ENCODE measurements around the gene DYNLL2. TPM values are rescaled to one million over a fixed set of nuclear protein-coding genes. Genes with fewer than 3 reads are reported as not detected.
A peak's percentile ranks its signal among the peaks of the same experiment; 100 is the strongest.
"Not testable (repeated sequence)": the region's sequence is repeated elsewhere in the genome, so short reads cannot be mapped to it uniquely, and the experiment has no call there.

Gene DYNLL2
- polyA plus RNA-seq, 2 of the 4 experiments (the other 2 are of a cell fraction), result 19.6 to 33.7 TPM

DNA sequence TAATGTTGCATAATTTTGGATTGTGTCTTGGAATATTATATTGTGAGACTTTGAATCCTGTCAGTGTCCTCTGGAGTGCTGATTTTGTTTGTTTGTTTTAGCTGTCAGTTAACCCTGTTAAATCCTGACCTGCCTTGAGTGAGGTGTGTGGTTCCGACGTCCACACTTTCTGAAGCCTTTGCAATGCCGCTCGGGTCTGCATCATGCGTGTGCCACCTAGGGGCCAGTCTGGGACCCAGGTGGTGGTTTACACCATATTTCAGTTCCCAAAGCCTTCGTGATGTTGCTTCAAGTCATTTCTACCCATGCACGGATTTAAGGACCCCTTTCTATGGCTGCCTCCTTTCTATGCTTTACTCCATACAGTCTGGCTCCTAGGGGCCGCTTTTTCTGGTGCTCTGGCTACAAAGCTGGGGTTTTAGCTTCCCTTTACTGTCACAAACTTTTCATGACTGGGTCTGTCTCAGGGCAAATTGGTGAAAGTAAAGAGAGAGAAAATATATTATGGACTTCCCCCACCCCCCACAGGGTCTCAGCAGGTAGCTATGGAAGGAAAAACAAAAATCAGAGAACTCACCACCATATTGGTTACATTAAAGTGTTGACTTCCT lies 53.6 kb downstream of the DYNLL2 start:
- POLR2A ChIA-PET, result no interaction called here
- Histone ChIP-seq H3K4me2 (no peak overlapping the region), H3K9me3 (peaks cover 3% of the 10 kb centered on the region; the same call in 1 of the 3 replicates), H3K27ac (no peak overlapping the region), H3K4me1 (no peaks in the 10 kb centered on the region), H3K4me3 (no peak overlapping the region)
- FAIRE-seq (peak; percentile 84), DNase-seq (ENCODE audit: low read depth in 1 of 2, low spot score in 1 of 2) (peak; percentile 53 to 57), ATAC-seq (peak; percentile 94 to 96)
- CTCF ChIA-PET, result interaction anchor here (0.6 to 3.1 kb wide), 21 partner anchors 9 to 1030 kb away, joined by 3 to 21 read pairs (median 3); no protein-coding TSS in a partner anchor
- WGBS (ENCODE audit: missing lambda C conversion rate), result 2% methylated on average over 8 of the region's 8 CpGs
- TF ChIP-seq EP300 (IDR thresholded peaks at IDR 0.05) (no peak), BHLHE40 (IDR thresholded peaks at IDR 0.05; ENCODE audit: low read depth, low read length) (no peak), RAD21 (conservative IDR thresholded peaks at IDR 0.05 in 1 of 2, IDR thresholded peaks at IDR 0.05 in 1 of 2) (peak; percentile 55 to 69), CTCF (IDR thresholded peaks at IDR 0.05) (peak; percentile 61), ZFP36 (IDR thresholded peaks at IDR 0.05; ENCODE audit: borderline replicate concordance, partially characterized antibody) (no peak), SMC3 (IDR thresholded peaks at IDR 0.05) (peak; percentile 22; the same call in 1 of the 3 replicates), RFX5 (IDR thresholded peaks at IDR 0.05) (no peak)

DNA sequence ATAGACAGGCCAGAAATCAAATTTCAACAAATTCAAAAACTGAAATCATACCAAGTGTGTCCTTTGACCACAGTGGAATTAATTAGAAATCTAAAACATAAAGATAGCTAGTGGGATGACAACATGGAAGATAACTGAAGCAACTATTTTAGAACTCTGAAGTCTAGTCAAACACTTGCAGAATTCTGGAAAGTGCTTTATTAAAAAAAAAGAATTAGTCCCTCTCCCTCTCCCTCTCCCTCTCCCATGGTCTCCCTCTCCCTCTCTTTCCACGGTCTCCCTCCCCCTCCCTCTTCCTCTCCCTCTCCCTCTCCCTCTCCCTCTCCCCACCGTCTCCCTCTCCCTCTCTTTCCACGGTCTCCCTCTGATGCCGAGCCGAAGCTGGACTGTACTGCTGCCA lies 58.3 kb downstream of the DYNLL2 start:
- ChIA-PET CTCF (interaction anchor here (1.3 kb wide), 1 partner anchor 108 kb away, joined by 4 read pairs; no protein-coding TSS in a partner anchor), POLR2A (no interaction called here)
- no peak overlapping the region for H3K4me3 ChIP-seq
- H3K9me3 ChIP-seq, result peaks cover 30% of the 10 kb centered on the region
- no peak for TF ChIP-seq KDM5A (IDR thresholded peaks at IDR 0.05)
- TF ChIP-seq HOXB13 (CRISPR knock-in tag; IDR thresholded peaks at IDR 0.05; ENCODE audit: low read depth), result no peak
- TF ChIP-seq NFE2L2 (conservative IDR thresholded peaks at IDR 0.05; ENCODE audit: low read length), result no peak
- TF ChIP-seq HOXB5 (CRISPR knock-in tag; IDR thresholded peaks at IDR 0.05), result no peak
- no peak for TF ChIP-seq BHLHE40 (IDR thresholded peaks at IDR 0.05; ENCODE audit: low read depth, low read length)
- no peak for TF ChIP-seq MAZ (IDR thresholded peaks at IDR 0.05; ENCODE audit: borderline replicate concordance, low read depth, low read length)
- no peak for TF ChIP-seq RARB (CRISPR knock-in tag; IDR thresholded peaks at IDR 0.05)
- TF ChIP-seq PHF8 (IDR thresholded peaks at IDR 0.05; ENCODE audit: borderline replicate concordance, low read depth), result no peak
- TF ChIP-seq ATOH8 (CRISPR knock-in tag; IDR thresholded peaks at IDR 0.05; ENCODE audit: low read depth), result no peak
- TF ChIP-seq EP300 (IDR thresholded peaks at IDR 0.05), result no peak
- TF ChIP-seq, protein P1, sequence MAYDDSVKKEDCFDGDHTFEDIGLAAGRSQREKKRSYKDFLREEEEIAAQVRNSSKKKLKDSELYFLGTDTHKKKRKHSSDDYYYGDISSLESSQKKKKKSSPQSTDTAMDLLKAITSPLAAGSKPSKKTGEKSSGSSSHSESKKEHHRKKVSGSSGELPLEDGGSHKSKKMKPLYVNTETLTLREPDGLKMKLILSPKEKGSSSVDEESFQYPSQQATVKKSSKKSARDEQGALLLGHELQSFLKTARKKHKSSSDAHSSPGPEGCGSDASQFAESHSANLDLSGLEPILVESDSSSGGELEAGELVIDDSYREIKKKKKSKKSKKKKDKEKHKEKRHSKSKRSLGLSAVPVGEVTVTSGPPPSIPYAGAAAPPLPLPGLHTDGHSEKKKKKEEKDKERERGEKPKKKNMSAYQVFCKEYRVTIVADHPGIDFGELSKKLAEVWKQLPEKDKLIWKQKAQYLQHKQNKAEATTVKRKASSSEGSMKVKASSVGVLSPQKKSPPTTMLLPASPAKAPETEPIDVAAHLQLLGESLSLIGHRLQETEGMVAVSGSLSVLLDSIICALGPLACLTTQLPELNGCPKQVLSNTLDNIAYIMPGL (CRISPR knock-in tag; IDR thresholded peaks at IDR 0.05; ENCODE audit: borderline replicate concordance), result no peak
- TF ChIP-seq, protein P2, sequence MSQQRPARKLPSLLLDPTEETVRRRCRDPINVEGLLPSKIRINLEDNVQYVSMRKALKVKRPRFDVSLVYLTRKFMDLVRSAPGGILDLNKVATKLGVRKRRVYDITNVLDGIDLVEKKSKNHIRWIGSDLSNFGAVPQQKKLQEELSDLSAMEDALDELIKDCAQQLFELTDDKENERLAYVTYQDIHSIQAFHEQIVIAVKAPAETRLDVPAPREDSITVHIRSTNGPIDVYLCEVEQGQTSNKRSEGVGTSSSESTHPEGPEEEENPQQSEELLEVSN (IDR thresholded peaks at IDR 0.05; ENCODE audit: borderline replicate concordance, low read depth), result no peak
- no peak for TF ChIP-seq NPAS2 (CRISPR knock-in tag; IDR thresholded peaks at IDR 0.05; ENCODE audit: borderline replicate concordance)
- TF ChIP-seq HEYL (CRISPR knock-in tag; IDR thresholded peaks at IDR 0.05), result no peak
- no peak for TF ChIP-seq REST (IDR thresholded peaks at IDR 0.05)
- no peak for TF ChIP-seq USF2 (IDR thresholded peaks at IDR 0.05)
- TF ChIP-seq RAD21 (conservative IDR thresholded peaks at IDR 0.05 in 1 of 2, IDR thresholded peaks at IDR 0.05 in 1 of 2), result no peak
- no peak for TF ChIP-seq ZNF302 (CRISPR knock-in tag; IDR thresholded peaks at IDR 0.05)
- no peak for TF ChIP-seq POLR2AphosphoS2 (conservative IDR thresholded peaks at IDR 0.05; ENCODE audit: low read length)
- H3K27ac ChIP-seq, result no peak overlapping the region
- H3K4me1 ChIP-seq, result no peaks in the 10 kb centered on the region
- H3K4me2 ChIP-seq, result no peak overlapping the region
- WGBS (ENCODE audit: missing lambda C conversion rate), result 66% methylated on average over 4 of the region's 5 CpGs
- ATAC-seq (no peak), DNase-seq (ENCODE audit: low read depth in 1 of 2, low spot score in 1 of 2) (no peak), FAIRE-seq (no peak)

DNA sequence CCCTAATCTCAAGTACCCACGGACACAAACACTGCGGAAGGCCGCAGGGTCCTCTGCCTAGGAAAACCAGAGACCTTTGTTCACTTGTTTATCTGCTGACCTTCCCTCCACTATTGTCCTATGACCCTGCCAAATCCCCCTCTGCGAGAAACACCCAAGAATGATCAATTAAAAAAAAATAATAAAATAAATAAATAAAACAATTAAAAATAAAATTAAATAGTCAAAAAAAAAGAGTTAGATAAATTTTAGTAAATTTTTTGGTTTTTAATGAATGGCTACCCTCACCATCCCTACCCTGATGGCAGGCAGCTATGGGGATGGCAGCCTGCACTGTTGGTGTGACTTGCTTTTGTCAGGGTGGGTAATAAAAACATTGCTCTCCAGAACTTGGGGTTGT lies 60.1 kb downstream of the DYNLL2 start:
- POLR2A ChIA-PET; CTCF ChIA-PET; ATAC-seq; FAIRE-seq; H3K4me2 ChIP-seq; H3K27ac ChIP-seq; H3K4me1 ChIP-seq; H3K4me3 ChIP-seq; DNase-seq (ENCODE audit: low read depth in 1 of 2, low spot score in 1 of 2): not testable (repeated sequence)
- H3K9me3 ChIP-seq, result peaks cover 35% of the 10 kb centered on the region
- WGBS (ENCODE audit: missing lambda C conversion rate), result 26% methylated on average over 4 of the region's 4 CpGs
